Choroid plexus epithelial cell (primary cell): ENCODE measurements around the gene PIP4K2B.

Source experiments
- DNase-seq: peaks from one replicate; pipeline ENCODE4 v3.0.0-alpha.2; 2010; ENCODE audit warnings: low read depth
- H3K4me3 ChIP-seq: 2 replicates; pipeline ENCODE4 v1.5.1; 2011; ENCODE audit warnings: low read depth, mild to moderate bottlenecking, control low read depth, low read length, moderate library complexity
- TF ChIP-seq, protein P1 (sequence below): conservative IDR thresholded peaks from 2 replicates; pipeline ENCODE4 v1.5.1; 2011; ENCODE audit warnings: low read depth, mild to moderate bottlenecking, control low read depth, inconsistent platforms, low read length, moderate library complexity

The PIP4K2B gene

GRCh38 chr17:38738686-38739085 lies 60.7 kb downstream of the PIP4K2B start:
- DNase-seq = no peak
- no peak overlapping the region for H3K4me3 ChIP-seq
- TF ChIP-seq, protein P1, sequence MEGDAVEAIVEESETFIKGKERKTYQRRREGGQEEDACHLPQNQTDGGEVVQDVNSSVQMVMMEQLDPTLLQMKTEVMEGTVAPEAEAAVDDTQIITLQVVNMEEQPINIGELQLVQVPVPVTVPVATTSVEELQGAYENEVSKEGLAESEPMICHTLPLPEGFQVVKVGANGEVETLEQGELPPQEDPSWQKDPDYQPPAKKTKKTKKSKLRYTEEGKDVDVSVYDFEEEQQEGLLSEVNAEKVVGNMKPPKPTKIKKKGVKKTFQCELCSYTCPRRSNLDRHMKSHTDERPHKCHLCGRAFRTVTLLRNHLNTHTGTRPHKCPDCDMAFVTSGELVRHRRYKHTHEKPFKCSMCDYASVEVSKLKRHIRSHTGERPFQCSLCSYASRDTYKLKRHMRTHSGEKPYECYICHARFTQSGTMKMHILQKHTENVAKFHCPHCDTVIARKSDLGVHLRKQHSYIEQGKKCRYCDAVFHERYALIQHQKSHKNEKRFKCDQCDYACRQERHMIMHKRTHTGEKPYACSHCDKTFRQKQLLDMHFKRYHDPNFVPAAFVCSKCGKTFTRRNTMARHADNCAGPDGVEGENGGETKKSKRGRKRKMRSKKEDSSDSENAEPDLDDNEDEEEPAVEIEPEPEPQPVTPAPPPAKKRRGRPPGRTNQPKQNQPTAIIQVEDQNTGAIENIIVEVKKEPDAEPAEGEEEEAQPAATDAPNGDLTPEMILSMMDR = no peak

- H3K4me3 ChIP-seq = no peak overlapping the region
- TF ChIP-seq, protein P1 = no peak
- DNase-seq = no peak
These were observed 61.2 kb downstream of the PIP4K2B start for GRCh38 chr17:38738007-38738662.

DNA sequence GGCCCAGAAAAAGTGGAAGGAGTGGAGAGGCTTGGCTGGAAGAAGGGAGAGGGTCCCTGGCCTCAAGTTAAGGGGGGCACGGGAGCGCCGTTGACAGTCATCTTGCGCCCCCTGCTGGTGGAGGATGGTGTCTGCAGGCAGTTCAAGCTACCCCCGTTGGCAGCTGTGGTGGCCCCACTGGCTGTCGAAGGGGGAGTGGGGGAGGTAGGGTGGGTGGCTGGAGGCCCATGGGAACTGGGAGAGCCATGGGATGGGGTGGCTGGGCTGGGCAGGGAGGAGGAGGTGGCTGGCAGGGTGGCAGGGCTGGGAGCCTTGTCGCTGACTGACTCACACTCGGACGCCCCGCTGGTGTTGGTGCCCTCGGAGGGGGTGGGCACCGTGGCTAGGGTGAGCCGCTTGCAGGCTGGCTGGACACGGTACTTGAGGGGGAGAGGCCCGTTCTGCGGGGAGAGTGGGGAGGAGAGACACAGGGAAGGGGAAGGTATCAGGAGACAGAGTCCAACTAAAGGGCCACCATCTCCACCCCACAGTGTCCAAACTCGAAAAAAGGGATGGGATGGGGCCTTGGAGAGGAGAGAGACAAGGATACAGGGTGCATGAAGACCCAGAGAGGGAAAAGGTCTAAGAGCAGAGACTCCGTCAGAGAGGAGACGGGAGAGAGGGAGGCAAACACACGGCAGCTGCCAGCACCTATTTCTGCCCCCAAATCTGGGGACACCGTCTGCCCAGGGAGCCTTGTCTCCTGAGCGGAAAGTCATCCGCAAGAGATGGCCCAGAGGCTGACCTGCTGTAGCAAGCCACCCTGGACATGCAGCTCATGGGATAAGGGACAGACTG lies 64.0 kb downstream of the PIP4K2B start:
- DNase-seq = no peak
- TF ChIP-seq, protein P1 = peak; percentile 91
- H3K4me3 ChIP-seq = no peak overlapping the region

- DNase-seq = no peak
- no peak overlapping the region for H3K4me3 ChIP-seq
- TF ChIP-seq, protein P1 = peak; percentile 42
These were observed 65.1 kb downstream of the PIP4K2B start for GRCh38 chr17:38733982-38734973.

- no peak overlapping the region for H3K4me3 ChIP-seq
- DNase-seq = no peak
- TF ChIP-seq, protein P1 = no peak
These were observed 65.9 kb downstream of the PIP4K2B start for GRCh38 chr17:38733282-38733981.
